Dermis blood vessel endothelial cell (primary cell): ENCODE data around the gene ZBTB9. TPM values are rescaled to one million over a fixed set of nuclear protein-coding genes. Genes with fewer than 3 reads are reported as not detected.

Source experiments
- DNase-seq: peaks from one replicate; pipeline ENCODE4 v3.0.0; 2010
- total RNA-seq: library from RNA; depleted of rRNA; stranded (reverse); fragments of >200 nt; gene quantifications from 2 replicates; pipeline ENCODE4 v1.2.3, GENCODE V29; 2014

ZBTB9 gene
- total RNA-seq, 1 donor from 2014 or later, result 6.3 TPM

GRCh38 chr6:33433001-33433543 lies 21.3 kb upstream of the ZBTB9 start:
- DNase-seq, result no peak

GRCh38 chr6:33433544-33434191 lies 20.7 kb upstream of the ZBTB9 start:
- no peak for DNase-seq

GRCh38 chr6:33434961-33435360 lies 19.4 kb upstream of the ZBTB9 start:
- no peak for DNase-seq

- DNase-seq, result no peak
These were observed 16.7 kb upstream of the ZBTB9 start for GRCh38 chr6:33437666-33438065.

GRCh38 chr6:33438978-33439594 lies 15.3 kb upstream of the ZBTB9 start:
- no peak for DNase-seq

GRCh38 chr6:33439956-33440648 lies 14.3 kb upstream of the ZBTB9 start:
- no peak for DNase-seq

GRCh38 chr6:33440649-33441309 lies 13.6 kb upstream of the ZBTB9 start:
- no peak for DNase-seq

- no peak for DNase-seq
These were observed 12.9 kb upstream of the ZBTB9 start for GRCh38 chr6:33441457-33441856.

- DNase-seq, result no peak
These were observed 12.1 kb upstream of the ZBTB9 start for GRCh38 chr6:33442283-33442682.

- no peak for DNase-seq
These were observed 11.4 kb upstream of the ZBTB9 start for GRCh38 chr6:33443025-33443424.

GRCh38 chr6:33443619-33444504 lies 10.5 kb upstream of the ZBTB9 start:
- DNase-seq, result no peak

- no peak for DNase-seq
These were observed 9.2 kb upstream of the ZBTB9 start for GRCh38 chr6:33445119-33445603.

GRCh38 chr6:33446356-33446755 lies 8.0 kb upstream of the ZBTB9 start:
- no peak for DNase-seq

GRCh38 chr6:33450434-33450833 lies 3.9 kb upstream of the ZBTB9 start:
- DNase-seq, result no peak

- DNase-seq, result no peak
These were observed 2.8 kb upstream of the ZBTB9 start for GRCh38 chr6:33451606-33452005.

- DNase-seq, result no peak
These were observed 1.9 kb upstream of the ZBTB9 start for GRCh38 chr6:33452496-33452895.

GRCh38 chr6:33453393-33454008 lies 875 bp upstream of the ZBTB9 start:
- DNase-seq, result no peak

GRCh38 chr6:33455051-33455450 lies 675 bp downstream of the ZBTB9 start:
- DNase-seq, result no peak

GRCh38 chr6:33456156-33456555 lies 1.8 kb downstream of the ZBTB9 start:
- DNase-seq, result no peak

GRCh38 chr6:33458676-33459075 lies 4.3 kb downstream of the ZBTB9 start:
- no peak for DNase-seq

GRCh38 chr6:33459226-33459625 lies 4.8 kb downstream of the ZBTB9 start:
- DNase-seq, result no peak
